HEK293 (cell line): ENCODE data around the gene SLC25A17.

Experiments used
- CTCF ChIA-PET: fragments of 350-600 bp; formaldehyde crosslinking; extraction: SDS; loops from one replicate; lab custom pipeline; 2021; ENCODE audit warnings: antibody characterized with exemption; lab: Yijun Ruan, JAX
- POLR2A ChIA-PET: fragments of 300-600 bp; formaldehyde crosslinking; extraction: SDS; loops from one replicate; lab custom pipeline; 2020; ENCODE audit warnings: antibody characterized with exemption, inconsistent platforms; lab: Yijun Ruan, JAX
- H3K27ac ChIP-seq: fragments of 200-500 bp; sonication (Bioruptor generic); 2 replicates; pipeline ENCODE4 v1.5.1; 2014; ENCODE audit warnings: low read depth, low read length, control low read depth, inconsistent platforms; ENCODE audit errors: extremely low read depth
- H3K36me3 ChIP-seq, 2 experiments: fragments of 200-500 bp in 1 of 2; sonication (Bioruptor generic) in 1 of 2; 1 replicate in 1 of 2; 2 replicates in 1 of 2; pipeline ENCODE4 v1.5.1; 2014 to 2017; ENCODE audit warnings: inconsistent platforms in 2 of 2, low read length in 2 of 2; ENCODE audit not compliant: control insufficient read depth in 2 of 2, insufficient read depth in 1 of 2
- H3K4me1 ChIP-seq: fragments of 200-500 bp; sonication (Bioruptor generic); 2 replicates; pipeline ENCODE4 v1.5.1; 2014; ENCODE audit warnings: mild to moderate bottlenecking, low read length, inconsistent platforms; ENCODE audit not compliant: control insufficient read depth, insufficient read depth
- H3K4me3 ChIP-seq: 2 replicates; pipeline ENCODE4 v1.5.1; 2011; ENCODE audit warnings: low read depth, mild to moderate bottlenecking, control low read depth, low read length, moderate library complexity
- H3K9me3 ChIP-seq: fragments of 200-500 bp; sonication (Bioruptor generic); 2 replicates; pipeline ENCODE4 v1.5.1; 2014; ENCODE audit warnings: low read depth, low read length, inconsistent platforms; ENCODE audit not compliant: control insufficient read depth, insufficient read depth
- AEBP2 ChIP-seq: fragments of 450-650 bp; formaldehyde crosslinking; IDR thresholded peaks from 2 replicates; pipeline ENCODE4 v1.5.1; 2016; ENCODE audit warnings: missing biosample characterization, missing genetic modification characterization, borderline replicate concordance
- HOXC10 ChIP-seq: sonication (generic); formaldehyde crosslinking; IDR thresholded peaks from 2 replicates; pipeline ENCODE4 v1.8.1; 2023; ENCODE audit warnings: mild to moderate bottlenecking, missing genetic modification reagents
- ZBTB48 ChIP-seq: fragments of 450-650 bp; formaldehyde crosslinking; IDR thresholded peaks from 2 replicates; pipeline ENCODE4 v1.5.1; 2016; ENCODE audit warnings: missing biosample characterization, missing genetic modification characterization
- ZFP37 ChIP-seq: fragments of 450-650 bp; formaldehyde crosslinking; IDR thresholded peaks from 2 replicates; pipeline ENCODE4 v1.5.1; 2016; ENCODE audit warnings: missing biosample characterization, missing genetic modification characterization
- ZNF121 ChIP-seq: fragments of 450-650 bp; formaldehyde crosslinking; IDR thresholded peaks from 2 replicates; pipeline ENCODE4 v1.5.1; 2016; ENCODE audit warnings: missing biosample characterization, missing genetic modification characterization
- ZNF132 ChIP-seq: fragments of 450-650 bp; formaldehyde crosslinking; IDR thresholded peaks from 2 replicates; pipeline ENCODE4 v1.5.1; 2017; ENCODE audit warnings: missing biosample characterization, missing genetic modification characterization, borderline replicate concordance
- ZNF16 ChIP-seq: fragments of 450-650 bp; formaldehyde crosslinking; IDR thresholded peaks from 2 replicates; pipeline ENCODE4 v1.5.1; 2016; ENCODE audit warnings: low read depth, missing biosample characterization, missing genetic modification characterization
- ZNF292 ChIP-seq: fragments of 450-650 bp; formaldehyde crosslinking; IDR thresholded peaks from 2 replicates; pipeline ENCODE4 v1.5.1; 2016; ENCODE audit warnings: low read depth, missing biosample characterization, missing genetic modification characterization, borderline replicate concordance
- ZNF423 ChIP-seq: fragments of 450-650 bp; formaldehyde crosslinking; IDR thresholded peaks from 2 replicates; pipeline ENCODE4 v1.5.1; 2016; ENCODE audit warnings: missing biosample characterization, missing genetic modification characterization
- ZNF558 ChIP-seq: fragments of 450-650 bp; formaldehyde crosslinking; IDR thresholded peaks from 2 replicates; pipeline ENCODE4 v1.5.1; 2016; ENCODE audit warnings: missing biosample characterization, missing genetic modification characterization
- ZNF571 ChIP-seq: fragments of 450-650 bp; formaldehyde crosslinking; IDR thresholded peaks from 2 replicates; pipeline ENCODE4 v1.5.0; 2017; ENCODE audit warnings: missing biosample characterization, missing genetic modification characterization
- ZNF791 ChIP-seq: fragments of 450-650 bp; formaldehyde crosslinking; IDR thresholded peaks from 2 replicates; pipeline ENCODE4 v1.5.1; 2016; ENCODE audit warnings: missing biosample characterization, missing genetic modification characterization
- ZSCAN16 ChIP-seq: fragments of 450-650 bp; formaldehyde crosslinking; IDR thresholded peaks from 2 replicates; pipeline ENCODE4 v1.5.1; 2016; ENCODE audit warnings: missing biosample characterization, missing genetic modification characterization
- ZSCAN30 ChIP-seq: fragments of 450-650 bp; IDR thresholded peaks from 2 replicates; pipeline ENCODE4 v1.5.1; 2018; ENCODE audit warnings: missing biosample characterization, mild to moderate bottlenecking, missing genetic modification characterization, moderate library complexity
- TF ChIP-seq, protein P1 (sequence below): fragments of 450-650 bp; IDR thresholded peaks from 2 replicates; pipeline ENCODE4 v1.5.1; 2018; ENCODE audit warnings: missing biosample characterization, missing genetic modification characterization
- TF ChIP-seq, protein P2 (sequence below): fragments of 450-650 bp; formaldehyde crosslinking; IDR thresholded peaks from 2 replicates; pipeline ENCODE4 v1.5.1; 2016; ENCODE audit warnings: missing biosample characterization, missing genetic modification characterization, borderline replicate concordance
- TF ChIP-seq, protein P3 (sequence below): fragments of 450-650 bp; formaldehyde crosslinking; IDR thresholded peaks from 2 replicates; pipeline ENCODE4 v1.5.1; 2016; ENCODE audit warnings: missing biosample characterization, missing genetic modification characterization

Gene SLC25A17

DNA sequence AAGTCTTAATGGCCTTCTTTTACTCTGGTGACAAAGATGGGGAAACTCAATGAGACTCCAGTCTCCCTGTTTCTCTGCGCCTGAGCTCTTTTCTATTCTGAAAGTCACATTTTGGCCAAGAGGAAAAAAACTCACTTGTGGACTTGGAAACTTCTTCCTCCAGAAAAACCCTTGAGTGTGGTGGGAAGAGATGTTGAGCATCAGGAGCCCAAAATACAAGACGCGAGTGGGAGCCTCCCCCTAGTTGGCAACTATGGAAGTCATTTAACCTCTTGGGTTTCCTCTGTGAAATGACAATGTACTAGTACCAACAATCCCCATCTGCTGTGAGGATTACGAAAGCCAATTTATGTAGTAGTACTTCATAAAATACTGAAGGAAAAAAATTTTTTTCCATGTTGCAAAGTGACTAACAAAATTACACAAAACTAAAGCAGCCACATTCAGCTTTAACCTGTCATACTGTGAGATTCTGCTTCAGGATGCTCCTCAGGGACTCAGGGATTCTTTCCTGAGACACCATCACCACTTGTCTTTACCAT lies 524 bp upstream of the SLC25A17 start (continued):
- TF ChIP-seq ZBTB48 (tag by site-specific recombination) (no peak), HOXC10 (CRISPR knock-in tag) (no peak), ZNF423 (tag by site-specific recombination) (no peak), ZSCAN16 (tag by site-specific recombination) (no peak), ZNF132 (tag by site-specific recombination) (no peak), ZNF791 (tag by site-specific recombination) (no peak), ZFP37 (tag by site-specific recombination) (no peak), AEBP2 (tag by site-specific recombination) (no peak), ZSCAN30 (tag by site-specific recombination) (0 out of 2 replicates have a peak, but pooled peaks have one; percentile 8), ZNF292 (no peak), ZNF558 (no peak), ZNF571 (tag by site-specific recombination) (no peak), ZNF16 (no peak)
- TF ChIP-seq, protein P1, sequence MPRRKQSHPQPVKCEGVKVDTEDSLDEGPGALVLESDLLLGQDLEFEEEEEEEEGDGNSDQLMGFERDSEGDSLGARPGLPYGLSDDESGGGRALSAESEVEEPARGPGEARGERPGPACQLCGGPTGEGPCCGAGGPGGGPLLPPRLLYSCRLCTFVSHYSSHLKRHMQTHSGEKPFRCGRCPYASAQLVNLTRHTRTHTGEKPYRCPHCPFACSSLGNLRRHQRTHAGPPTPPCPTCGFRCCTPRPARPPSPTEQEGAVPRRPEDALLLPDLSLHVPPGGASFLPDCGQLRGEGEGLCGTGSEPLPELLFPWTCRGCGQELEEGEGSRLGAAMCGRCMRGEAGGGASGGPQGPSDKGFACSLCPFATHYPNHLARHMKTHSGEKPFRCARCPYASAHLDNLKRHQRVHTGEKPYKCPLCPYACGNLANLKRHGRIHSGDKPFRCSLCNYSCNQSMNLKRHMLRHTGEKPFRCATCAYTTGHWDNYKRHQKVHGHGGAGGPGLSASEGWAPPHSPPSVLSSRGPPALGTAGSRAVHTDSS (tag by site-specific recombination) = no peak
- TF ChIP-seq, protein P2, sequence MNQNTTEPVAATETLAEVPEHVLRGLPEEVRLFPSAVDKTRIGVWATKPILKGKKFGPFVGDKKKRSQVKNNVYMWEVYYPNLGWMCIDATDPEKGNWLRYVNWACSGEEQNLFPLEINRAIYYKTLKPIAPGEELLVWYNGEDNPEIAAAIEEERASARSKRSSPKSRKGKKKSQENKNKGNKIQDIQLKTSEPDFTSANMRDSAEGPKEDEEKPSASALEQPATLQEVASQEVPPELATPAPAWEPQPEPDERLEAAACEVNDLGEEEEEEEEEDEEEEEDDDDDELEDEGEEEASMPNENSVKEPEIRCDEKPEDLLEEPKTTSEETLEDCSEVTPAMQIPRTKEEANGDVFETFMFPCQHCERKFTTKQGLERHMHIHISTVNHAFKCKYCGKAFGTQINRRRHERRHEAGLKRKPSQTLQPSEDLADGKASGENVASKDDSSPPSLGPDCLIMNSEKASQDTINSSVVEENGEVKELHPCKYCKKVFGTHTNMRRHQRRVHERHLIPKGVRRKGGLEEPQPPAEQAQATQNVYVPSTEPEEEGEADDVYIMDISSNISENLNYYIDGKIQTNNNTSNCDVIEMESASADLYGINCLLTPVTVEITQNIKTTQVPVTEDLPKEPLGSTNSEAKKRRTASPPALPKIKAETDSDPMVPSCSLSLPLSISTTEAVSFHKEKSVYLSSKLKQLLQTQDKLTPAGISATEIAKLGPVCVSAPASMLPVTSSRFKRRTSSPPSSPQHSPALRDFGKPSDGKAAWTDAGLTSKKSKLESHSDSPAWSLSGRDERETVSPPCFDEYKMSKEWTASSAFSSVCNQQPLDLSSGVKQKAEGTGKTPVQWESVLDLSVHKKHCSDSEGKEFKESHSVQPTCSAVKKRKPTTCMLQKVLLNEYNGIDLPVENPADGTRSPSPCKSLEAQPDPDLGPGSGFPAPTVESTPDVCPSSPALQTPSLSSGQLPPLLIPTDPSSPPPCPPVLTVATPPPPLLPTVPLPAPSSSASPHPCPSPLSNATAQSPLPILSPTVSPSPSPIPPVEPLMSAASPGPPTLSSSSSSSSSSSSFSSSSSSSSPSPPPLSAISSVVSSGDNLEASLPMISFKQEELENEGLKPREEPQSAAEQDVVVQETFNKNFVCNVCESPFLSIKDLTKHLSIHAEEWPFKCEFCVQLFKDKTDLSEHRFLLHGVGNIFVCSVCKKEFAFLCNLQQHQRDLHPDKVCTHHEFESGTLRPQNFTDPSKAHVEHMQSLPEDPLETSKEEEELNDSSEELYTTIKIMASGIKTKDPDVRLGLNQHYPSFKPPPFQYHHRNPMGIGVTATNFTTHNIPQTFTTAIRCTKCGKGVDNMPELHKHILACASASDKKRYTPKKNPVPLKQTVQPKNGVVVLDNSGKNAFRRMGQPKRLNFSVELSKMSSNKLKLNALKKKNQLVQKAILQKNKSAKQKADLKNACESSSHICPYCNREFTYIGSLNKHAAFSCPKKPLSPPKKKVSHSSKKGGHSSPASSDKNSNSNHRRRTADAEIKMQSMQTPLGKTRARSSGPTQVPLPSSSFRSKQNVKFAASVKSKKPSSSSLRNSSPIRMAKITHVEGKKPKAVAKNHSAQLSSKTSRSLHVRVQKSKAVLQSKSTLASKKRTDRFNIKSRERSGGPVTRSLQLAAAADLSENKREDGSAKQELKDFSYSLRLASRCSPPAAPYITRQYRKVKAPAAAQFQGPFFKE (tag by site-specific recombination) = no peak
- TF ChIP-seq, all 188 proteins: peak for 9

DNA sequence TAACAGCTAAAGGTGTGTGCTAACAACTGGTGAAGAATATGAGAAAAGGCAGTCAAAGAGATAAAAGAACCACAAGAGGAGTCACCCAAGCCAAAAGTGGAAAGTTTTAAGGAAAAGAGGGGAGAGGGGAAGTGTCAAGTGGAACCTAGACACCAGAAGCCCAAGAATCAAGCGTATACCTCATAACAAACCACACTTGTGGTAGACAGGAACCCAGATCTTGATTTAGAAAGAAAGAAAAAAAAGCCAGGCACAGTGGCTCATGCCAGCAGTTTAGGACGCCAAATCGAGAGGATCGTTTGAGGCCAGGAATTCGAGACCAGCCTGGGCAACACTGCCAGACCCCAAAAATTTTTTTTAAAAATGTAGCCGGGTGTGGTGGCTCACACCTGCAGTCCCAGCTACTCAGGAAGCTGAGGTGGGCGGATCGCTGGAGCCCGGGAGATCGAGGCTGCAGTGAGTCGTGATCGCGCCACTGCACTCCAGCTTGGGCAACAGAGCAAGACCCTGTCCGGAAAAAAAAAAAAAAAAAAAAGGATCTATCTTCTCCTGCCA lies 877 bp downstream of the SLC25A17 start:
- POLR2A ChIA-PET = interaction anchor here (0.7 to 2.1 kb wide), 9 partner anchors 10 to 398 kb away, joined by 3 to 14 read pairs (median 3); partner anchors contain the start of genes MRTFA, ST13 and XPNPEP3
- peak overlapping the region; percentile 91; the same call in 1 of the 2 replicates for H3K27ac ChIP-seq
- H3K4me3 ChIP-seq = peak overlapping the region; percentile 87
- CTCF ChIA-PET = interaction anchor here (0.6 to 1.7 kb wide), 5 partner anchors 12 to 114 kb away, joined by 3 to 7 read pairs (median 3); no protein-coding TSS in a partner anchor
- no peaks in the 10 kb centered on the region for H3K4me1 ChIP-seq
- H3K36me3 ChIP-seq = peaks cover 0 to 24% of the 10 kb centered on the region in 2 experiments; a peak in 2 of 3 replicates
- no peaks in the 10 kb centered on the region for H3K9me3 ChIP-seq
- TF ChIP-seq, protein P3, sequence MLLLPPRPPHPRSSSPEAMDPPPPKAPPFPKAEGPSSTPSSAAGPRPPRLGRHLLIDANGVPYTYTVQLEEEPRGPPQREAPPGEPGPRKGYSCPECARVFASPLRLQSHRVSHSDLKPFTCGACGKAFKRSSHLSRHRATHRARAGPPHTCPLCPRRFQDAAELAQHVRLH = no peak
- TF ChIP-seq ZNF121 (tag by site-specific recombination) = peak; percentile 97
